Gastrocnemius medialis (tissue), 4 donors: ENCODE data around the gene ZNF560. TPM values are rescaled to one million over a fixed set of nuclear protein-coding genes. Genes with fewer than 3 reads are reported as not detected.

Experiments
- ATAC-seq, 2 donors: fragments of 150-250 bp; one replicate each; pipeline ENCODE4 v1.9.1; 2016
- DNase-seq, 2 donors: peaks; one replicate each; pipeline ENCODE4 v3.0.0-alpha.2; 2019
- H3K27ac ChIP-seq, 4 donors: fragments of 200-600 bp; sonication (generic); 1 replicate in 1 of 4; 2 replicates in 3 of 4; pipeline ENCODE4 v1.5.1; 2016 to 2018; ENCODE audit warnings: mild to moderate bottlenecking in 2 of 4, moderate library complexity in 1 of 4
- H3K27me3 ChIP-seq, 3 donors: fragments of 200-600 bp; sonication (generic) in 2 of 3; 1 replicate in 1 of 3; 2 replicates in 2 of 3; pipeline versions ENCODE4 v1.5.1 to v1.6.0; 2016 to 2019; ENCODE audit warnings: mild to moderate bottlenecking in 1 of 3, moderate library complexity in 1 of 3
- H3K36me3 ChIP-seq, 2 donors: fragments of 200-600 bp; sonication (generic) in 1 of 2; one replicate each; pipeline ENCODE4 v1.5.1; 2017 to 2018
- H3K4me1 ChIP-seq, 2 donors: fragments of 200-600 bp; sonication (generic) in 1 of 2; one replicate each; pipeline ENCODE4 v1.5.1; 2016 to 2017; ENCODE audit warnings: mild to moderate bottlenecking in 2 of 2
- H3K4me3 ChIP-seq, 4 donors: fragments of 200-600 bp; sonication (generic) in 3 of 4; 1 replicate in 1 of 4; 2 replicates in 3 of 4; pipeline ENCODE4 v1.5.1; 2016 to 2019; ENCODE audit warnings: mild to moderate bottlenecking in 2 of 4
- H3K9me3 ChIP-seq, 3 donors: fragments of 200-600 bp; sonication (generic) in 2 of 3; 1 replicate in 1 of 3; 2 replicates in 2 of 3; pipeline ENCODE4 v1.5.1; 2016 to 2019
- POLR2A ChIP-seq, 2 donors: fragments of 450-650 bp; IDR thresholded peaks; one replicate each; pipeline ENCODE4 v1.6.1; 2017; ENCODE audit warnings: antibody characterized with exemption in 2 of 2, mild to moderate bottlenecking in 2 of 2, moderate library complexity in 2 of 2
- in situ Hi-C, 4 donors: fragments of 200-750 bp; cut with MboI; loops; one replicate each; pipeline versions ENCODE4 v1.15.0 to v1.8.0; 2017; ENCODE audit warnings: low sequenced_read_pairs in 4 of 4
- intact Hi-C: fragments of 100-400 bp; cut with DNase I; formaldehyde crosslinking; loops from one replicate; pipeline ENCODE4 v1.15.1; 2023; ENCODE audit warnings: low total_unique reads
- total RNA-seq, 4 donors: library from RNA; depleted of rRNA; stranded (reverse); fragments of >200 nt; gene quantifications; one replicate each; pipeline versions ENCODE4 v1.1.0 to v1.2.3, GENCODE V29; 2016
- TF ChIP-seq, protein P1 (sequence below), 5 experiments: fragments of 450-650 bp in 3 of 5; fragments of 200-600 bp in 2 of 5; sonication (generic) in 2 of 5; IDR thresholded peaks in 4 of 5; conservative IDR thresholded peaks in 1 of 5; 1 replicate in 4 of 5; 2 replicates in 1 of 5; pipeline ENCODE4 v1.5.1; 2016 to 2019; ENCODE audit warnings: antibody characterized with exemption in 5 of 5, mild to moderate bottlenecking in 3 of 5, moderate library complexity in 3 of 5

The ZNF560 gene
- total RNA-seq, 4 donors from 2014 or later, result 0.20 TPM; not detected in 3

DNA sequence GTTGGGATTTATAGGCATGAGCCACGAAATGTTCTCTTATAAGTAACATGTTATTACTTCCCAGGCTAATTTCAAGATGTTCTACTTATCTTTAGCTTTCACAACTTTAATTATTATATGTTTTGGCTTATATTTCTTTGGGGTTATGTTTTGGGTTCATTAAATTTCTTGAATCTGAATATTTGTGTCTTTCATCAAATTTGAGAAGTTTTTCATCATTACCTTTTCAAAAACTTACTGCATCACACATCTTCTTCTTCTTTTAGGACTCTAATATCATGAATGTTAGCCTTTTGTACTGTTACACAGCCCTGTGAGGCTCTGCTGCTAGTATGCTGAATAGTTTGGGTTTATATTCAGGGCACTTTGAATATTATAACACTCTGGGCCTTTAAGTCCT lies 53.4 kb downstream of the ZNF560 start:
- peaks cover 0 to 4% (median 0%) of the 10 kb centered on the region in 3 donors for H3K9me3 ChIP-seq
- no peaks in the 10 kb centered on the region for H3K27me3 ChIP-seq
- in situ Hi-C loops (loop anchor here in 1 of 4 donors (25.0 kb wide), 1 partner anchor 308 kb away; the partner anchor contains the start of genes OR7G3 and ZNF317), intact Hi-C loops (no loop called here)
- DNase-seq (no peak), ATAC-seq (no peak)
- peaks cover 0 to under 1% of the 10 kb centered on the region in 2 donors for H3K36me3 ChIP-seq
- TF ChIP-seq, protein P1, sequence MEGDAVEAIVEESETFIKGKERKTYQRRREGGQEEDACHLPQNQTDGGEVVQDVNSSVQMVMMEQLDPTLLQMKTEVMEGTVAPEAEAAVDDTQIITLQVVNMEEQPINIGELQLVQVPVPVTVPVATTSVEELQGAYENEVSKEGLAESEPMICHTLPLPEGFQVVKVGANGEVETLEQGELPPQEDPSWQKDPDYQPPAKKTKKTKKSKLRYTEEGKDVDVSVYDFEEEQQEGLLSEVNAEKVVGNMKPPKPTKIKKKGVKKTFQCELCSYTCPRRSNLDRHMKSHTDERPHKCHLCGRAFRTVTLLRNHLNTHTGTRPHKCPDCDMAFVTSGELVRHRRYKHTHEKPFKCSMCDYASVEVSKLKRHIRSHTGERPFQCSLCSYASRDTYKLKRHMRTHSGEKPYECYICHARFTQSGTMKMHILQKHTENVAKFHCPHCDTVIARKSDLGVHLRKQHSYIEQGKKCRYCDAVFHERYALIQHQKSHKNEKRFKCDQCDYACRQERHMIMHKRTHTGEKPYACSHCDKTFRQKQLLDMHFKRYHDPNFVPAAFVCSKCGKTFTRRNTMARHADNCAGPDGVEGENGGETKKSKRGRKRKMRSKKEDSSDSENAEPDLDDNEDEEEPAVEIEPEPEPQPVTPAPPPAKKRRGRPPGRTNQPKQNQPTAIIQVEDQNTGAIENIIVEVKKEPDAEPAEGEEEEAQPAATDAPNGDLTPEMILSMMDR (IDR thresholded peaks at IDR 0.05 in 4 of 5, conservative IDR thresholded peaks at IDR 0.05 in 1 of 5), result no peak
- TF ChIP-seq POLR2A (IDR thresholded peaks at IDR 0.05), result no peak
- H3K4me1 ChIP-seq, result no peaks in the 10 kb centered on the region
- H3K27ac ChIP-seq, result no peak overlapping the region
- no peak overlapping the region for H3K4me3 ChIP-seq

DNA sequence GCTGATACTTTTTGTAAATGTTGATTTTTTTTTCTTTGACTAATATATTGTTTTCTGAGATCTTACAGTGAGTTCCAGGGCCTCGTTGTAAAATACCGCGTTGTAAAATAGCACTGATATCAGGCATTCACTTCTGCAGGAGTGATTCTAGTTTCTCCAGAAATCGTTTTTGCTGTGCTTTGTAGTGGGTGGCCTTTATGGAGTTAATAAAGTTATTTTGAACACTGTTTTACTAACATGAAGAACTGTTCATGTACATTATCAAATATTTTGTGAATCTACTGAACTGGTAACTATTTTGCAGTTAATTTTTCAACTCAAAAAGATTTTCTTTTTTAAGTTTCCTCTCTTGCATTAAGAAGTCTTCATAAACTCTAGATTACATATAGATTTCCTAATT lies 62.1 kb downstream of the ZNF560 start:
- Histone ChIP-seq H3K27me3 (no peaks in the 10 kb centered on the region), H3K36me3 (peaks cover 0 to 36% of the 10 kb centered on the region in 2 donors), H3K9me3 (no peaks in the 10 kb centered on the region), H3K4me1 (peaks cover 17 to 20% of the 10 kb centered on the region in 2 donors), H3K4me3 (peak overlapping the region in 1 of 4 donors; percentile 99), H3K27ac (no peak overlapping the region)
- no peak for DNase-seq
- TF ChIP-seq POLR2A (IDR thresholded peaks at IDR 0.05), result no peak
- TF ChIP-seq, protein P1 (IDR thresholded peaks at IDR 0.05 in 4 of 5, conservative IDR thresholded peaks at IDR 0.05 in 1 of 5), result no peak
- intact Hi-C loops (loop anchor here (5.0 to 10.0 kb wide), 4 partner anchors 148 to 381 kb away; partner anchors contain the start of genes FBXL12, ZNF121 and ZNF317), in situ Hi-C loops (loop anchor here in 1 of 4 donors (25.0 kb wide), 1 partner anchor 299 kb away; the partner anchor contains the start of genes OR7G3 and ZNF317)
- no peak for ATAC-seq

DNA sequence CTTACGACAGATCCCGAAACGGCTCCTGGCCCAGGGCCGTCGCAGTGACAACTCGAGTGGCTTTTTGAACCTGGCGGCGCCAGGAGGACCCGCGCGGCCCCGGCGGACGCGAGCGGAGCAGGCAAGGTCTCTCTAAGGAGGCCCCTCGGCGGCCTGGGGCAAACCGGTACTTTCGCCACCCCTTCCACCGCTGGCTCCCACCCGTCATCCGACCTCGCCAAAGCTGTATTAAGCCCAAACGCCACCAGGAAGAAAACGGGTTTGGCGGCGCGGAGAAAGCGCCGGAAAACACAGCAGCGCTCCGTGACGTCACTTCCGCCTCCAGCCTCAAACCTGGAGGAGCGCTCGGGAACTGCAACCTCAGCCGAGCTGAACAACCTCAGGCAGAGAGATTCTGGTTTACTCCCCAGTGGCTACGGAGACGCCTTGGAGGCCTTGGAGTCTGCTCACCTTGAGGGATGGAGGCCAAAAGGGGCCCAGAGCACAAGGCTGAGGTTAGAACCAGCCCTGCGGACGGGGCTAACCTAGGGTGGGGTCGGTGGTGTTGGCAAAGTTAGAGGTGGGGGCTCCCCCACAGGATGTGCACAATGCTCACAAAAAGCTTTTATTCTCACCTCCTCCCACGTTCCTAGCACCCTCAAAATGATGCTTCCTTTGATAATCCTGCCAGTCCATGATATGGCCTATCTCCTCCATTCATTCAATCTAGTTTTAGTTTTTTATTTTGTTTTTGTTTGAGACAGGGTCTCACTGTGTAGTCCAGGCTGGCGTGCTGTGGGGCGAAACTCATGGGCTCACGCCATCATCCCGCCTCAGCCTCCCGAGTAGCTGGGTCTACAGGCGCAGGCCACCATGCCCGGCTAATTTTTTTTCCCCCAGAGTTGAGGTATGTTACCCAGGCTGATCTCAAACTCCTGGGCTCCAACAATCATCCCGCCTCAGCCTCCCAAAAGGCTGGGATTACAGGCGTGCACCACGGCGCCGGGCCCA lies 62.8 kb downstream of the ZNF560 start, which contains the start of gene ZNF266:
Gene ZNF266, minus strand, starts transcription at position 295 of the 990 bp plus-strand sequence. CDS start 15,484 bp downstream, outside the sequence.
- no peaks in the 10 kb centered on the region for H3K9me3 ChIP-seq
- TF ChIP-seq POLR2A (IDR thresholded peaks at IDR 0.05), result peak in 1 of 2 donors; percentile 19
- TF ChIP-seq, protein P1 (IDR thresholded peaks at IDR 0.05 in 4 of 5, conservative IDR thresholded peaks at IDR 0.05 in 1 of 5), result peak; percentile 63 to 86 (median 76)
- in situ Hi-C loops, result loop anchor here in 1 of 4 donors (25.0 kb wide), 1 partner anchor 298 kb away; the partner anchor contains the start of genes OR7G3 and ZNF317
- intact Hi-C loops, result loop anchor here (1.0 to 10.0 kb wide), 7 partner anchors 29 to 382 kb away; partner anchors contain the start of genes FBXL12, ZNF121, ZNF317 and ZNF559
- peaks cover 17 to 20% of the 10 kb centered on the region in 2 donors for H3K4me1 ChIP-seq
- peak within 1 kb of the TSS; percentile 82 to 95 (median 90) for H3K27ac ChIP-seq
- H3K27me3 ChIP-seq, result no peaks in the 10 kb centered on the region
- peaks cover 0 to 44% of the 10 kb centered on the region in 2 donors for H3K36me3 ChIP-seq
- DNase-seq (peak; percentile 73 to 77), ATAC-seq (peak; percentile 98 to 99)
- H3K4me3 ChIP-seq, result peak within 1 kb of the TSS; percentile 76 to 99 (median 90)

DNA sequence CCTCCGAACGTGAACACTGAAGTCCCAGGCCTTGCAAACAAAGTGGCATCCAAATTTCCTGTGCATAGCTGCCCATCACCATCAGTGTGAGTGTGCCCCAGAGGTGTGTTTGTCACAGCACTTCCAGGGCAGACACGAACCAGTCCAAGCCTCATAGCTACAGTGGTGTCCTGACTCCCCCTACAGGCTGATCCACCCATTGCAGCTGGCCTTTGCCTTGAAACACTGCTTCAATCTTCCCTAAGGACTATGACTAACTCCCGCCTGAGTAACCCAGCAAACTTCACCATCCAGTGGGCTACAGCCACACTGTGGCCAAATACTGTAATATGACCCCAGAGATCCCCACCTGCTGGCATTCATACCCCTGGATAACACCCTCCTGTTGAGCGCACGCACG lies 66.9 kb downstream of the ZNF560 start:
- Histone ChIP-seq H3K27ac (no peak overlapping the region), H3K4me3 (no peak overlapping the region), H3K4me1 (peaks cover 17 to 20% of the 10 kb centered on the region in 2 donors), H3K36me3 (peaks cover 0 to 69% of the 10 kb centered on the region in 2 donors), H3K27me3 (no peaks in the 10 kb centered on the region), H3K9me3 (no peaks in the 10 kb centered on the region)
- DNase-seq, result no peak
- no peak for ATAC-seq
- in situ Hi-C loops, result loop anchor here in 1 of 4 donors (25.0 kb wide), 1 partner anchor 294 kb away; the partner anchor contains the start of genes OR7G3 and ZNF317
- TF ChIP-seq, protein P1 (IDR thresholded peaks at IDR 0.05 in 4 of 5, conservative IDR thresholded peaks at IDR 0.05 in 1 of 5), result no peak
- TF ChIP-seq POLR2A (IDR thresholded peaks at IDR 0.05), result no peak
- intact Hi-C loops, result loop anchor here (10.0 kb wide), 3 partner anchors 153 to 363 kb away; partner anchors contain the start of genes ZNF121 and ZNF317
